Measurements from ENCODE around the gene SOX6. TPM values are rescaled to one million over a fixed set of nuclear protein-coding genes. Genes with fewer than 3 reads are reported as not detected.

SOX6 gene
- total RNA-seq, 1 experiment from 2014 or later: not detected

- Histone ChIP-seq H3K18ac (ENCODE audit: insufficient read length, low read depth, low read length) (no peak overlapping the region), H3K9me3 (ENCODE audit: control insufficient read depth, low read depth, low read length) (no peaks in the 10 kb centered on the region), H2BK5ac (ENCODE audit: insufficient read length, low read length) (no peak overlapping the region), H3K14ac (ENCODE audit: insufficient read depth, low read length) (no peak overlapping the region), H3K4me1 (ENCODE audit: insufficient read depth, low read length) (no peaks in the 10 kb centered on the region), H2AK5ac (ENCODE audit: insufficient read length, low read length) (no peak overlapping the region), H3K56ac (ENCODE audit: insufficient read length, low read depth, low read length) (no peak overlapping the region), H2BK12ac (ENCODE audit: insufficient read length, low read depth, low read length) (no peak overlapping the region), H3K4ac (ENCODE audit: low read depth, low read length) (no peak overlapping the region), H2BK120ac (ENCODE audit: low read depth, low read length, poor library complexity, severe bottlenecking) (no peak overlapping the region), H4K5ac (ENCODE audit: insufficient read length, low read depth, low read length) (no peak overlapping the region), H2BK15ac (ENCODE audit: low read depth, low read length) (no peak overlapping the region), H4K20me1 (ENCODE audit: control insufficient read depth, insufficient read depth, insufficient read length) (no peaks in the 10 kb centered on the region), H4K8ac (replicated peaks; ENCODE audit: insufficient read length, low read depth, low read length) (no peak overlapping the region), H2AFZ (ENCODE audit: low read length) (no peak overlapping the region), H3K23me2 (ENCODE audit: insufficient read length, low read depth, low read length, poor library complexity, severe bottlenecking) (no peaks in the 10 kb centered on the region), H3K79me1 (ENCODE audit: insufficient read depth, low read depth, low read length, poor library complexity, severe bottlenecking) (no peaks in the 10 kb centered on the region), H3K23ac (ENCODE audit: insufficient read length, low read depth, low read length) (no peak overlapping the region), H3K27ac (ENCODE audit: insufficient read length, low read depth, low read length) (no peak overlapping the region), H3K79me2 (ENCODE audit: insufficient read depth, low read length) (0 out of 2 replicates have a peak, but pooled peaks cover 1% of the 10 kb centered on the region), H3K27me3 (ENCODE audit: insufficient read depth, low read length) (no peaks in the 10 kb centered on the region), H3K4me2 (ENCODE audit: insufficient read depth, insufficient read length, low read length) (no peak overlapping the region), H2BK20ac (ENCODE audit: low read depth, low read length, poor library complexity, severe bottlenecking) (no peak overlapping the region), H3K9ac (ENCODE audit: extremely low read depth, insufficient read length, low read length) (no peak overlapping the region), H3T11ph (ENCODE audit: low read length) (no peak overlapping the region), H4K91ac (ENCODE audit: insufficient read length, low read depth, low read length) (no peak overlapping the region)
- Mint-ChIP-seq H3K4me3 (no peak overlapping the region), H3K27ac (no peak overlapping the region), H3K4me1 (no peaks in the 10 kb centered on the region), H3K27me3 (ENCODE audit: low read depth) (no peaks in the 10 kb centered on the region), H3K36me3 (ENCODE audit: insufficient read depth in 1 of 3, low read depth in 3 of 3) (no peaks in the 10 kb centered on the region), H3K9me3 (no peaks in the 10 kb centered on the region)
- WGBS (ENCODE audit: extremely low coverage, insufficient read length, low lambda C conversion rate): no CpG with 5 or more reads among the region's 1 CpG
- TF ChIP-seq CTCF (conservative IDR thresholded peaks at IDR 0.05): no peak
- no peak for DNase-seq
These were observed 196.2 kb downstream of the SOX6 start for GRCh38 chr11:16160146-16160545.
